GM23248 (cell line): Measurements from ENCODE around the gene FKBP1B. TPM values are rescaled to one million over a fixed set of nuclear protein-coding genes. Genes with fewer than 3 reads are reported as not detected.

Source experiments
- DNase-seq: peaks from one replicate; pipeline ENCODE4 v3.0.0-alpha.2; 2015
- H2AFZ ChIP-seq: fragments of 200-600 bp; sonication (generic); 2 replicates; pipeline ENCODE4 v1.6.1; 2016; ENCODE audit warnings: antibody characterized with exemption
- H3F3A ChIP-seq: fragments of 200-600 bp; sonication (generic); 2 replicates; pipeline ENCODE4 v1.6.1; 2016; ENCODE audit warnings: mild to moderate bottlenecking, antibody characterized with exemption, mixed run types; ENCODE audit not compliant: insufficient read depth
- H3K27ac ChIP-seq: fragments of 200-600 bp; sonication (generic); 2 replicates; pipeline ENCODE4 v1.5.1; 2016; ENCODE audit warnings: mild to moderate bottlenecking
- H3K27me3 ChIP-seq: fragments of 200-600 bp; sonication (generic); replicated peaks from 2 replicates; pipeline ENCODE4 v1.6.1; 2016; ENCODE audit warnings: mild to moderate bottlenecking; ENCODE audit not compliant: insufficient read depth
- H3K36me3 ChIP-seq: fragments of 200-600 bp; sonication (generic); 2 replicates; pipeline ENCODE4 v1.6.1; 2016; ENCODE audit warnings: low read depth, mild to moderate bottlenecking
- H3K4me1 ChIP-seq: fragments of 200-600 bp; sonication (generic); 2 replicates; pipeline ENCODE4 v1.6.1; 2016; ENCODE audit warnings: mild to moderate bottlenecking; ENCODE audit not compliant: insufficient read depth
- H3K4me2 ChIP-seq: fragments of 200-600 bp; sonication (generic); one replicate; pipeline ENCODE4 v1.6.1; 2016; ENCODE audit warnings: mild to moderate bottlenecking; ENCODE audit not compliant: unreplicated experiment
- H3K4me3 ChIP-seq: fragments of 200-600 bp; sonication (generic); 2 replicates; pipeline ENCODE4 v1.5.1; 2016; ENCODE audit warnings: mild to moderate bottlenecking
- H3K79me2 ChIP-seq: fragments of 200-600 bp; sonication (generic); 2 replicates; pipeline ENCODE4 v1.6.1; 2016; ENCODE audit warnings: mild to moderate bottlenecking; ENCODE audit not compliant: insufficient read depth
- H3K9ac ChIP-seq: fragments of 200-600 bp; sonication (generic); 2 replicates; pipeline ENCODE4 v1.6.1; 2016; ENCODE audit warnings: mild to moderate bottlenecking
- H3K9me2 ChIP-seq: fragments of 200-600 bp; sonication (generic); 2 replicates; pipeline ENCODE4 v1.6.1; 2016; ENCODE audit warnings: mixed run types, mild to moderate bottlenecking, moderate library complexity; ENCODE audit not compliant: insufficient read depth
- H3K9me3 ChIP-seq: fragments of 200-600 bp; sonication (generic); one replicate; pipeline ENCODE4 v1.6.1; 2017; ENCODE audit warnings: low read depth
- H4K20me1 ChIP-seq: fragments of 200-600 bp; sonication (generic); 2 replicates; pipeline ENCODE4 v1.6.0; 2016; ENCODE audit not compliant: insufficient read depth
- EZH2 ChIP-seq: fragments of 200-600 bp; sonication (generic); IDR thresholded peaks from 2 replicates; pipeline ENCODE4 v1.6.1; 2018; ENCODE audit warnings: antibody characterized with exemption, mild to moderate bottlenecking; ENCODE audit not compliant: insufficient read depth, poor library complexity, severe bottlenecking
- EZH2phosphoT487 ChIP-seq: fragments of 200-600 bp; sonication (generic); IDR thresholded peaks from 2 replicates; pipeline ENCODE4 v1.6.1; 2018; ENCODE audit warnings: antibody characterized with exemption, moderate library complexity, mild to moderate bottlenecking, low read depth; ENCODE audit not compliant: insufficient read depth
- WGBS, 2 experiments: methylation state at CpG; one replicate each; pipeline ENCODE4 v1.1.6; 2015 to 2017; ENCODE audit warnings: low lambda C conversion rate in 2 of 2, low coverage in 1 of 2; ENCODE audit errors: missing lambda C conversion rate in 2 of 2; 5-methylcytosine and 5-hydroxymethylcytosine counted together
- in situ Hi-C: fragments of 300-500 bp; cut with MboI; formaldehyde crosslinking; loops from 2 replicates; pipeline ENCODE4 v1.15.0; 2020
- polyA plus RNA-seq: library from polyadenylated mRNA; unstranded; fragments of >200 nt; fragmentation: Nextera tagmentation; extraction: Ambion mirVana; gene quantifications from 2 replicates; pipeline ENCODE4 v1.2.1, GENCODE V29; 2016
- total RNA-seq: library from RNA; depleted of rRNA; stranded (reverse); fragments of >200 nt; shearing (Covaris generic); gene quantifications from 2 replicates; pipeline ENCODE4 v1.2.3, GENCODE V29; 2014

The FKBP1B gene
- total and polyA plus RNA-seq, 2 experiments from 2014 or later, result 7.5 to 8.7 TPM

DNA sequence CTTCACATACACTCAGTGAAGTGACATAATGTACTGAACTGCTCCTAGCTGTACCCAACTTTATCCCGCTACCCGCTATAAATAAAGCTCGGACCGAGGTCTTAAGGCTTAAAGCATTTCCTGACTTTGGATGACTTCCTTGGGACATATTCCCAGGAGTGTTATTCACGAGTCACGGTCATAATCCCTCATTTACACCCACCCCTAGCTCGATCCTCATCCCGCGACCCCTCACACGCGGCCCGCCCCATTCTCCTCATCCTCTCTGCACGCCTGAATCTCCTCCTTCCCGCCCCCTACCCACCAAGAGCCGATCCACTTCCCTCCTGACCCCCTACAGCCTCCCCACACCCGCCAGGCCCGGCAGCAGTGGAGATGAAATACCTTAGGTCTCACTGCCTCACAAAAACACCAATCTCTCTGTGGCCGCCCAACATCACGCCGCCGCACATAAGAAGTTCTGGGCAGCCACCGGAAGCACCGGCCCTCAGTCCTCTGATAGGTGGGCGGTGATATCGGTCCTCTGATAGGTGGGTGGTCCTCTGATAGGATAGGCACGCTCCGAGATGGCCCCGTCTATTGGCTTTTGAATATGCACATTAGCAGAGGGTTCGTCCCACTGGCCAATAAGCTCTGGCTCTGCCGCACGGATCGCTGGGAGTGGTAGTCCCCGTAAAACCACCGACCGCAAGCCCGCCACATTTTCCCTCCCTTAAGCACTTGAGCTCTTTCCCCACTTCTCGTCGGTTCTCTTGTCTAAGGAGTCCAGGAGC is 2.4 kb upstream of the FKBP1B start, which contains the start of gene WDCP:
Gene WDCP, minus strand, starts transcription at position 462 of the 773 bp plus-strand sequence. CDS start 7,897 bp downstream, outside the sequence.
- H3K9me3 ChIP-seq, result no peaks in the 10 kb centered on the region
- no peaks in the 10 kb centered on the region for H3K9me2 ChIP-seq
- 1 to 2% methylated on average over 32 to 38 of the region's 38 CpGs for WGBS, 2 experiments
- peak within 1 kb of the TSS; percentile 78 for H3K9ac ChIP-seq
- peak within 1 kb of the TSS; percentile 87 for H3K4me3 ChIP-seq
- peaks cover 33% of the 10 kb centered on the region for H3K79me2 ChIP-seq
- H3F3A ChIP-seq, result peaks cover 10% of the 10 kb centered on the region
- no peaks in the 10 kb centered on the region for H3K27me3 ChIP-seq
- H4K20me1 ChIP-seq, result no peaks in the 10 kb centered on the region
- DNase-seq, result peak; percentile 99
- TF ChIP-seq EZH2phosphoT487, result no peak
- no peak for TF ChIP-seq EZH2
- H2AFZ ChIP-seq, result peak within 1 kb of the TSS; percentile 96
- H3K27ac ChIP-seq, result peak within 1 kb of the TSS; percentile 19; the same call in 1 of the 2 replicates
- H3K36me3 ChIP-seq, result no peaks in the 10 kb centered on the region
- H3K4me1 ChIP-seq, result peaks cover 9% of the 10 kb centered on the region; the same call in 1 of the 2 replicates
- peak within 1 kb of the TSS; percentile 79 for H3K4me2 ChIP-seq
- in situ Hi-C loops, result no loop called here

DNA sequence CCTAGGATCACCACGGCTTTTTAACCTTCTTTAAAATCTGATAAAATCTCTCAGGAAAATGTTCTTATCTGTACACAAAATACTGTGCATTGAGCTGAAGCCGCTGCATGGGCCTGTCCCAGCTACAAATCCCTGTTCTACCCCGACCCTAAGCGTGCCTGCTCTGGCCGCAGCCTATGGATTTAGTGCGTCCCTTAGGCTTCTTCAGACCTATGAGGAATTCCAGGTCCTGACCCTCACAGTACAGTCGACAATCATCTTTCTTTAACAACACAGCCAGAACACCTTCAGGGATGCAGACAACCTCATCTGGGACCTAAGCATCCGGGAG is 1.9 kb upstream of the FKBP1B start:
- no peaks in the 10 kb centered on the region for H3K9me2 ChIP-seq
- H3K36me3 ChIP-seq, result no peaks in the 10 kb centered on the region
- H3K9ac ChIP-seq, result no peak overlapping the region
- no peaks in the 10 kb centered on the region for H3K9me3 ChIP-seq
- H3K4me2 ChIP-seq, result peak overlapping the region; percentile 27
- 60 to 64% methylated on average over 8 of the region's 8 CpGs for WGBS, 2 experiments
- in situ Hi-C loops, result no loop called here
- peaks cover 9% of the 10 kb centered on the region; the same call in 1 of the 2 replicates for H3K4me1 ChIP-seq
- peaks cover 33% of the 10 kb centered on the region for H3K79me2 ChIP-seq
- peaks cover 10% of the 10 kb centered on the region for H3F3A ChIP-seq
- H3K27me3 ChIP-seq, result no peaks in the 10 kb centered on the region
- TF ChIP-seq EZH2 (no peak), EZH2phosphoT487 (no peak)
- DNase-seq, result no peak
- H3K4me3 ChIP-seq, result peak overlapping the region; percentile 45; the same call in 1 of the 2 replicates
- no peak overlapping the region for H3K27ac ChIP-seq
- H2AFZ ChIP-seq, result peak overlapping the region; percentile 84
- no peaks in the 10 kb centered on the region for H4K20me1 ChIP-seq

DNA sequence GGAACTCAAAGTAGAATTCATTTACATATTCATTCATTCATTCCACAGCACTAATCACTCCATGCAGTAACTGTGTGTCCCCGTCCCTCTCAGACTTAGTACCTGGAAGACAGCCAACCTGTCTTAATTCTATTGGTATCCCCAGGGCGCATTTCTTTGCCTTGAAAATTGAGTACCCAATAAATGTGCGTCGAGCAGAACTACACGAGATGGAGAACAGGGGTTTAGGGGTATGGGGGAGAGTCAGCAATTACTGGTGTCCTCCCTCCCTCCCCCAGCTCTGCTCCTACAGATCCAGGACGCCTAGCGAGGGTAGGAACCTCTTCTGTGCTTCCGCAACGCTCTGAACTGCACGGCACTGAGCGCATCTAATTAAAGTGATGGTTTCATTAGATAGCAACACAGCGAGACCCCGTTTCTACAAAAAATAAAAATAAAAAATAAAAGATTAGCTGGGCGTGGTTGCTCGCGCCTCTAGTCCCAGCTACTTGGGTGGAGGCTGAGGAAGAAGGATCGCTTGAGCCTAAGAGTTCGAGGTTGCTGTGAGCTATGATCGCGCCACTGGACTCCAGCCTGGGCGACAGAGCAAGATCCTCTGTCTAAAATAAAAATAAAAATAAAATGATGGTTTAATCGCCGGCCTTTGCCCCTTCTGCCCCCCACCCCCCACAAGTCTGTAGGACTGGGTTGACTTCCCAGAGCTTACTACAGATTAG is 614 bp upstream of the FKBP1B start:
- 24 to 27% methylated on average over 23 of the region's 23 CpGs for WGBS, 2 experiments
- peak overlapping the region; percentile 63 for H3K9ac ChIP-seq
- no peaks in the 10 kb centered on the region for H3K9me2 ChIP-seq
- peaks cover 10% of the 10 kb centered on the region for H3F3A ChIP-seq
- no peaks in the 10 kb centered on the region for H3K36me3 ChIP-seq
- no peak overlapping the region for H3K27ac ChIP-seq
- no peaks in the 10 kb centered on the region for H3K27me3 ChIP-seq
- H3K4me3 ChIP-seq, result peak overlapping the region; percentile 72
- H2AFZ ChIP-seq, result peak overlapping the region; percentile 74
- in situ Hi-C loops, result no loop called here
- TF ChIP-seq EZH2phosphoT487 (no peak), EZH2 (no peak)
- H3K9me3 ChIP-seq, result no peaks in the 10 kb centered on the region
- H4K20me1 ChIP-seq, result no peaks in the 10 kb centered on the region
- H3K4me1 ChIP-seq, result peaks cover 9% of the 10 kb centered on the region; the same call in 1 of the 2 replicates
- H3K79me2 ChIP-seq, result peaks cover 29% of the 10 kb centered on the region
- H3K4me2 ChIP-seq, result peak overlapping the region; percentile 84
- DNase-seq, result no peak

DNA sequence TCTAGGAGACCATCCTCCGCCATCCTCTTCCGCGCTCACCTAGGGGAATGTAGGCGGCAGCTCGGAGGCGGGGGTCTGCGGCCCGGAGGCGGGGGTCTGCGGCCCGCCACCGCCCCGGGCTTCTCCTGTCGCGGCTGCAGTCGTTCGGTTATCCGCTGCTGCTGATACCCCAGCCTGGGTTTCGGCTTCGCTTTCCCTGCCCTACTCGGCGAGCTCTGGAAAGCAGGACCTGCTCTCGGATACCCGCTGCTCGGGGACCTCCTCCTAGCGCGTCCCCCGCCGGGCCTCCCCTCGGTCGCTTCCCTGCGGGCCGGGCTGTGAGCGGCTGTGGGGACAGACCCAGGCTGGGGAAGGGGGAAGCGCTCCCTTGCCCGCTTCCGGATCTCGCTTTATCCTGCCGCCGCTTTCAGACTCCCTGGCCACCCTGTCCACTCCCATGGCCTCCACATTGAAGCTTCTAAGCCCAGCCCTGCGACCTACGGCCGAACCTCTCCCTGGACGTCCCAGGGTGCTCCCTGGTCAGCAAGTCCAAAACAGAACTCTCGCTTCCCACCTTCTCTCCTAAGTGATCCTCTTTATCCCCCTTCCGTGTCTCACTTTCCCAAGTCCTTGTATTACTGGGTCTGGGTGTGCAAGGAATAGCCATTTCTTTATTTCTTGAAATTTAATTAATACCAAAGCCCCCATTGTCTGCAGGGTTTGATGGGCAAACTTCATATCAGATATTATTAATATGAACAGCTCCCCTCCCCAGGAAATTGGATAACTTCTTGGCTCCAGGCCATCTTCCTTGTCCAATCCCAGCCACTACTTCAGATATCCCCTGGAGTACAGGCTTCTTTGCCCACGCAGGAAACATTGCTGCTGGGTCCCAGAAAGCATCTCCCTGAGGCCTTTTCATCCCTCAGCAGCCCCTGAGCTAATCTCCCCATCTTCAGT is 769 bp downstream of the FKBP1B start:
- no peaks in the 10 kb centered on the region for H3K9me3 ChIP-seq
- H4K20me1 ChIP-seq, result no peaks in the 10 kb centered on the region
- WGBS, 2 experiments, result 5% methylated on average over 39 to 46 of the region's 47 CpGs
- in situ Hi-C loops, result no loop called here
- H3F3A ChIP-seq, result peaks cover 10% of the 10 kb centered on the region
- H3K27ac ChIP-seq, result no peak overlapping the region
- peak overlapping the region; percentile 63 for H3K9ac ChIP-seq
- H3K79me2 ChIP-seq, result peaks cover 15% of the 10 kb centered on the region
- DNase-seq, result peak; percentile 48
- peak overlapping the region; percentile 74 for H2AFZ ChIP-seq
- H3K4me3 ChIP-seq, result peak overlapping the region; percentile 72
- H3K27me3 ChIP-seq, result no peaks in the 10 kb centered on the region
- no peaks in the 10 kb centered on the region for H3K36me3 ChIP-seq
- H3K4me1 ChIP-seq, result peaks cover 9% of the 10 kb centered on the region; the same call in 1 of the 2 replicates
- H3K9me2 ChIP-seq, result no peaks in the 10 kb centered on the region
- H3K4me2 ChIP-seq, result peak overlapping the region; percentile 84
- no peak for TF ChIP-seq EZH2
- TF ChIP-seq EZH2phosphoT487, result no peak
